Kidney epithelial cell (primary cell): ENCODE data around the gene DHRS1. TPM values are rescaled to one million over a fixed set of nuclear protein-coding genes. Genes with fewer than 3 reads are reported as not detected.

ENCODE experiments used
- DNase-seq: peaks from one replicate; pipeline ENCODE4 v3.0.0-alpha.2; 2010; ENCODE audit warnings: low read depth
- H3K27me3 ChIP-seq: 2 replicates; pipeline ENCODE4 v1.6.0; 2011; ENCODE audit warnings: low read length; ENCODE audit not compliant: control insufficient read depth, insufficient read depth
- H3K36me3 ChIP-seq: 2 replicates; pipeline ENCODE4 v1.5.1; 2011; ENCODE audit warnings: low read length; ENCODE audit not compliant: control insufficient read depth, insufficient read depth
- H3K4me3 ChIP-seq: 2 replicates; pipeline ENCODE4 v1.5.1; 2011; ENCODE audit warnings: low read depth, mild to moderate bottlenecking, control low read depth, low read length
- total RNA-seq: library from RNA; depleted of rRNA; stranded (reverse); fragments of >200 nt; gene quantifications from 2 replicates; pipeline ENCODE4 v1.2.3, GENCODE V29; 2015
- TF ChIP-seq, protein P1 (sequence below): IDR thresholded peaks from 2 replicates; pipeline ENCODE4 v1.5.1; 2011; ENCODE audit warnings: mild to moderate bottlenecking, moderate library complexity, low read length, control low read depth, inconsistent platforms; ENCODE audit not compliant: insufficient read depth, poor library complexity, severe bottlenecking

Gene DHRS1
- 44.9 and 48.5 TPM in 2 replicates for total RNA-seq

DNA sequence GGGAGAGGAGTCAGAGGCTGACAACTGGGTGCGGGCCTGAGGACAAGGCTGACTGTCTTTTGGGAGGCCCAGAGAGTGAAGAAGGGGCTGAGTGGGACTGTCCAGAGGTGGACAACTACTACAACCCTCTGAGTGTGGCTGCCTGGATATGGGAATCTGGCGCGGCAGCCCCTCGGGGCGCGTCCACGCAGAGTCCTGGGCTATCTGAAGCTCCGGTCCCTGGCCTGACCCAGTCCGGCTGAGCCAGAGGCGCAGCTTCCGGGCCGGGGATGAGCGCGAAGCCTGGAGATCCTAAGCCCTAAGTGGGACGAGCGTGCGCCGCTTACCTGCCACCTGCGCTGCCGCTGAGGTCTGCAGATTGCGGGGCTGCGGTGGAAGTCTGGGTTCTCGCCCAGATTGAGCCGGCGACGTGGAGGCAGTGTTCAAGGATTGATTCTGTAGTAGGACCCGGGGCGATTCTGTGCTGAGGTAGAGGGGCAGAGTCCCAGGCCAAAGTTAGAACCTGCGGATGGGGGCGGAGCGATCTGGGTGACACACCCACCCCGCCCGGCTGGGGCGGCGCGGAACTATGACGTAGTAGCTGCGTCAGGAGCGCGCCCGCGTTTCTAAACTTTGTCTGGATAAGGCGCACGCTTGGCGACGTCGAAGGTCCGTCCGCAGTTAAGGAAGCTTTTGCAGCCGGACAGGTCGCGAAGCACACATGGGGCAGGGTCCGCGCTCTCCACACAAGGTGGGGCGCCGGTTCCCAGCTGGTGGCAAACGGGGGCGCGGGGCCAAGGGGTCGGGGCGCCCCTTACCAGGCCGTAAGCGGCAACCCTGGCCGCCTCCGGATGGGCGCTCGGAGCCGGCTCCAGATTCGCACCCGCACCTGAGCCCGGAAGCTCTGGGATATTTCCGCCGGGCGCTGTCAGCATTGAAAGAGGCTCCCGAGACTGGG, at the start of gene DHRS1, which contains the start of gene NOP9:
Gene DHRS1, minus strand, starts transcription at position 526 of the 937 bp plus-strand sequence. CDS start 674 bp downstream, outside the sequence.
Gene NOP9, plus strand, starts transcription at position 596 of the 937 bp plus-strand sequence. Its CDS starts 105 bp downstream, at position 701.
- peak; percentile 32 for DNase-seq
- no peaks in the 10 kb centered on the region for H3K27me3 ChIP-seq
- peaks cover 1% of the 10 kb centered on the region for H3K36me3 ChIP-seq
- TF ChIP-seq, protein P1, sequence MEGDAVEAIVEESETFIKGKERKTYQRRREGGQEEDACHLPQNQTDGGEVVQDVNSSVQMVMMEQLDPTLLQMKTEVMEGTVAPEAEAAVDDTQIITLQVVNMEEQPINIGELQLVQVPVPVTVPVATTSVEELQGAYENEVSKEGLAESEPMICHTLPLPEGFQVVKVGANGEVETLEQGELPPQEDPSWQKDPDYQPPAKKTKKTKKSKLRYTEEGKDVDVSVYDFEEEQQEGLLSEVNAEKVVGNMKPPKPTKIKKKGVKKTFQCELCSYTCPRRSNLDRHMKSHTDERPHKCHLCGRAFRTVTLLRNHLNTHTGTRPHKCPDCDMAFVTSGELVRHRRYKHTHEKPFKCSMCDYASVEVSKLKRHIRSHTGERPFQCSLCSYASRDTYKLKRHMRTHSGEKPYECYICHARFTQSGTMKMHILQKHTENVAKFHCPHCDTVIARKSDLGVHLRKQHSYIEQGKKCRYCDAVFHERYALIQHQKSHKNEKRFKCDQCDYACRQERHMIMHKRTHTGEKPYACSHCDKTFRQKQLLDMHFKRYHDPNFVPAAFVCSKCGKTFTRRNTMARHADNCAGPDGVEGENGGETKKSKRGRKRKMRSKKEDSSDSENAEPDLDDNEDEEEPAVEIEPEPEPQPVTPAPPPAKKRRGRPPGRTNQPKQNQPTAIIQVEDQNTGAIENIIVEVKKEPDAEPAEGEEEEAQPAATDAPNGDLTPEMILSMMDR, result no peak
- peak within 1 kb of the TSS; percentile 94 for H3K4me3 ChIP-seq

DNA sequence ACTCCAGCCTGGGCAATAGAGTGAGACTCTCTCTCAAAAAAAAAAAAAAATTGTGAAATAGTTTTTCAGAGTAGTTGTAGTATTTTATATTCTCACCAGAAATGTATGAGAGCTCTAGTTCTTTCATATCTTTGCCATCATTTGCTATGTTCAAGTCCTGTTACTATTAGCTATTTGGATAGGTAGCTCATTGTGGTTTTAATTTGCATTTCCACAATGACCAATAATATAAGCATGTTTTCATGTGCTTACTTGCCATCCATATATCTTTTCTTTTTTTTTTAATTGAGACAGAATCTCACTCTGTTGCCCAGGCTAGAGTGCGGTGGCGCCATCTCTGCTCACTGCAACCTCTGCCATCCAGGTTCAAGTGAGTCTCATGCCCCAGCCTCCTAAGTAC, 48.6 kb upstream of the DHRS1 start:
- Histone ChIP-seq H3K27me3 (peaks cover 14% of the 10 kb centered on the region), H3K36me3 (no peaks in the 10 kb centered on the region), H3K4me3 (no peak overlapping the region)
- TF ChIP-seq, protein P1, result no peak
- no peak for DNase-seq

DNA sequence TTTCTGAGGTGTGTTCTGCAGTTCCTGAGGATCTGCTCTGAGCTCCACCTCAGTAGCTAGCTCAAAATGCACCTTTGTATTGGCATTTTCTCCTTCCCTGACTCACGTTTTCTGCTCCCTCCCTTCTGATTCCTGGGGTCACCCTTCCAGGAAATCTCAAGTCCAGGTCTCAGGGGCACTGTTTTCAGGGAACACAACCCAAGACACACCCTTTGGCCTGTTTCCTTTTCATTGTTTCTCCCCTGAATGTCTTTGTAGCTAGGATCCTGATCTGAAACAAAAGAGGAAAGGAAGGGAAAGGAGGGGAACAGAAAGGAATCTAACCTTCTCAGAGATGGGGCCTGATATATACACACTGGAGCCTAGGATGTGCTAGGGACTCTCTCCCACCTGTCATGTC, 47.6 kb upstream of the DHRS1 start:
- TF ChIP-seq, protein P1, result no peak
- no peak for DNase-seq
- no peaks in the 10 kb centered on the region for H3K36me3 ChIP-seq
- H3K27me3 ChIP-seq, result peaks cover 11% of the 10 kb centered on the region
- no peak overlapping the region for H3K4me3 ChIP-seq

DNA sequence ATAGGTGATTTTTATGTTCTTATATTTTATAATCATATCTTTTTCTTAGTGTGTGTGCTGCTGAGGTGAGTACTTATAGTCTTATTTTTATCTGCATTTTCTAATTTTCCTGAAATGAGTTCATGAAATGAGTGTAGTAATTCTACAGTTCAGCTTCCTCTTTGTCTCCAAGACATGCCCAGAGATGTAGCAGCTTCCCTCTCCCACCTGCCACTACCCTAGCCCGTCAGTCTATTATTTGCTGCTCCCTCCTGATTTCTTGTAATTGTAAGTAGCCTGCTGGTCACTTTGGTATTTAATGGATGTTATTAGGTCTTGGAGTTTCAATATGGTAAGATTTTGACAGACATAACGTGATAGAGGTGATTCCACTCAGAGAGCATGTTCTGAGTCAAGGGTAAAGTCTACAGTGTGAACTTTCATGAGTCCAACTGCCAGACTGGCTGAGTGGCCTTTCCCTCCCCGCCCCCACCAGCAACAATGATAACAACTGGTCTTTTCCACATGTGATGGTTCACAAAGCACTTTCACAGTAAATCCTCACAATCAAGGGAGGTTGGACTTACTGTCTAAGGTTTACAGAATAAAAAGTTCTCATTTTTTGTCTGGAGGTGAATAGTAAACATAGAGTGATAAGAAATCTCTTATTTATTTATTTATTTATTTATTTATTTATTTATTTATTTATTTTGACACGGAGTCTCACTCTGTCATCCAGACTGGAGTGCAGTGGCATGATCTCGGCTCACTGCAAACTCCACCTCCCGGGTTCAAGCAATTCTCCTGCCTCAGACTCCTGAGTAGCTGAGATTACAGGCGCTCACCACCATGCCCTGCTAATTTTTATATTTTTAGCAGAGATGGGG, 44.4 kb upstream of the DHRS1 start:
- TF ChIP-seq, protein P1, result no peak
- DNase-seq, result no peak
- Histone ChIP-seq H3K36me3 (no peaks in the 10 kb centered on the region), H3K4me3 (no peak overlapping the region), H3K27me3 (peaks cover 20% of the 10 kb centered on the region)

DNA sequence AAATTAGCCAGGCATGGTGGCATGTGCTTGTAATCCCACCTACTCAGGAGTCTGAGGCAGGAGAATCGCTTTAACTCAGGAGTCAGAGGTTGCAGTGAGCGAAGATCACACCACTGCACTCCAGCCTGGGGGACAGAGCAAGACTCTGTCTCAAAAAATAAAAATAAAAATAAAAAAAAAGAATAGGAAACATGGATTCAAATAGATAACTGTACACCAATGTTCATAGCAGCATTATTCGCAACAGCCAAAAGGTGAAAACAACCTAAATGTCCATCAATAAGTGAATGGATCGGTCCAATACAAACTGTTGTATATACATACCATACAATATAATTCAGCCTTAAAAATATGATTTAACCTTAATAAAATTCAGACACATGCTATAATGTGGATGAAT, 43.3 kb upstream of the DHRS1 start:
- TF ChIP-seq, protein P1, result no peak
- no peaks in the 10 kb centered on the region for H3K36me3 ChIP-seq
- H3K27me3 ChIP-seq, result peaks cover 25% of the 10 kb centered on the region
- DNase-seq, result no peak
- no peak overlapping the region for H3K4me3 ChIP-seq
